Urinary bladder (tissue), 4 donors: ENCODE results near the gene INTS1. TPM values are rescaled to one million over a fixed set of nuclear protein-coding genes. Genes with fewer than 3 reads are reported as not detected.

Source experiments
- DNase-seq: peaks from one replicate; pipeline ENCODE4 v3.0.0-alpha.2; 2015; ENCODE audit errors: extremely low spot score
- H3K27ac ChIP-seq: one replicate; pipeline ENCODE4 v1.5.1; 2013; ENCODE audit warnings: low read depth, mild to moderate bottlenecking, moderate library complexity
- H3K36me3 ChIP-seq: one replicate; pipeline ENCODE4 v1.6.1; 2013; ENCODE audit warnings: mild to moderate bottlenecking, moderate library complexity; ENCODE audit not compliant: insufficient read depth
- H3K4me1 ChIP-seq: one replicate; pipeline ENCODE4 v1.6.1; 2013; ENCODE audit warnings: mild to moderate bottlenecking, moderate library complexity; ENCODE audit not compliant: insufficient read depth
- H3K4me3 ChIP-seq: one replicate; pipeline ENCODE4 v1.5.1; 2013; ENCODE audit warnings: low read depth, low read length
- WGBS: extraction: QIAGEN DNeasy Blood & Tissue Kit; methylation state at CpG from one replicate; pipeline ENCODE4 v1.1.7; 2013; 5-methylcytosine and 5-hydroxymethylcytosine counted together
- polyA plus RNA-seq: library from polyadenylated mRNA; stranded (reverse); fragments of 200-250 nt; gene quantifications from one replicate; pipeline ENCODE4 v1.2.3, GENCODE V29; 2013
- total RNA-seq: library from RNA; depleted of rRNA; stranded (reverse); fragments of >200 nt; gene quantifications from one replicate; pipeline ENCODE4 v1.2.3, GENCODE V29; 2014
- donor health status: healthy with polysubstance abuse.
- donor health status: healthy.

Gene INTS1
- total and polyA plus RNA-seq, 2 donors: 13.7 to 55.6 TPM

DNA sequence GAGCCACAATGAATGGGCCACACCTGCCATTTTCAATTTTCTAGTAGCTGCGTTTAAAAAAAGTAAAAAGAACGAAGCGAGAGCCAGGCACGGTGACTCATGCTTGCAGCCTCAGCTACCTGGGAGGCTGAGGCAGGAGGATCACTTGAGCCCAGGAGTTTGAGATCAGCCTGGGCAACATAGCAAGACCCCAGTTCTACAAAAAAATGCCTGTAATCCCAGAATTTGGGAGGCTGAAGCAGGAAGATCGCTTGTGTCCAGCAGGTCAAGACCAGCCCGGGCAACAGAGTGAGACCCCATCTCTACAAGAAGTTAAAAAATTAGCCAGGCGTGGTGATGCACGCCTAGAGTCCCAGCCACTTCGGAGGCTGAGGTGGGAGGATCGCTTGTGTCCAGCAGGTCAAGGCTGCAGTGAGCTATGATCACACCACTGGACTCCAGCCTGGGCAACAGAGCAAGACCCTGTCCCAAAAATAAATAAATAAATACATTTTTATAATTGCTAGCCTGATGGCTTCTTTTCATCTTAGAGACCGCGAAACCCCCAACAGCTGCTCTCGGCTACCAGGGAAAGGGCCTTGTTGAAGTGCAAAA, 77.0 kb downstream of the INTS1 start:
- WGBS: 89% methylated on average over 13 of the region's 13 CpGs

DNA sequence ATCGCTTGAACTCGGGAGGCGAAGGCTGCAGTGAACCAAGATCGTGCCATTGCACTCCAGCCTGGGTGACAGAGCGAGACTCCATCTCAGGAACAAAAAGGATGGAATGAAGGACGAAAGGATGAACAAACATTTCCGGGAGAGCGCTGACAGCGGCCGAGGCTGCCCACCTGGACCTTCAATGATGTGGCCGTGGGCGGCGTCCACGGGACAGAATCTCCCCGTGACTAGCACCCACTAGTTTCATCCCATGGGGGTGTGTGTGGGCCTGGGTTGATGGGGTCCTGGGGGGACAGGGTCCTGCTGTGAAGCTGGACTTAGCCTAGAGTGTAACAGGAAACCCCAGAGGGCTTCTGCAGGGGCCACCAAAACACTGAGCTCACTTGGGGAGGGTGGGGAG, 77.7 kb downstream of the INTS1 start:
- DNase-seq: no peak
- Histone ChIP-seq H3K27ac (no peak overlapping the region), H3K36me3 (no peaks in the 10 kb centered on the region), H3K4me1 (no peaks in the 10 kb centered on the region), H3K4me3 (no peak overlapping the region)
- WGBS: 88% methylated on average over 15 of the region's 15 CpGs

More for the DNA sequence above, 77.0 kb downstream of the INTS1 start:
- DNase-seq: no peak
- no peaks in the 10 kb centered on the region for H3K36me3 ChIP-seq
- H3K4me1 ChIP-seq: no peaks in the 10 kb centered on the region
- no peak overlapping the region for H3K4me3 ChIP-seq
- H3K27ac ChIP-seq: no peak overlapping the region

DNA sequence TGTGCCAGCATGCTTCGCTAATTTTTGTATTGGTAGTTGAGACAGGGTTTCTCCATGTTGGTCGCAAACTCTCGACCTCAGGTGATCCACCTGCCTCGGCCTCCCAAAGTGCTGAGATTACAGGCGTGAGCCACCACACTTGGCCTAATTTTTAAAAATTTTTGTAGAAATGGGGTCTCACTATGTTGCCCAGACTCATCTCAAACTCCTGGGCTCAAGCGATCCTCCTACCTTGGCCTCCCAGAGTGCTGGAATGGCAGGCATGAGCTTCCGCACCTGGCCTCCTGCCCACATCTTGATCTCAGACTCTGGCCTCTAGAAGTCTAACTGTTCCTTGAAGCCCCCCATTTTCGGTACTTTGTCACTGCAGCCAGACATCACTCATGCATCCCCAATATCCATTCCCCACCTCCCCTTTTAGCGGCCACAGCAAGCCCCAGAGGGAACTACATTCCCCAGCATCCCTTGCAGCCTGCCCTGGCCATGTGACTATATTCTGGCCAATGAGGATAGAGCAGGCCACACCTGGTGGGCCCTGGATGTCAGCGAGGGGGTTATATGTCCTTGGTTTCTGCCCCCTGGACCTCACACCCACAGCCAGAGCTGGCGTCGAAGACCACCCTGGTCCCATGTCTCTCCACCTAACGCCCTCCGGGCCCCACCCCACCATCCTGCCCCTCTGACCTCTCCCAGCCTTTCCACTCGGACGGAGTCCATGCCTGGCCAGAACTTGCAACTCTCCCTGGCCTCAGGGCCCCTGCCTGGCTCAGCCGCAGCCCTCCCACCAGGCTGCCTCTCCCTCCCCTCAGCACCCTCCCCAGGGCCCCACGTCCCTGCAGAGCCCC, 78.7 kb downstream of the INTS1 start:
- H3K36me3 ChIP-seq: no peaks in the 10 kb centered on the region
- no peak for DNase-seq
- H3K4me1 ChIP-seq: no peaks in the 10 kb centered on the region
- no peak overlapping the region for H3K4me3 ChIP-seq
- WGBS: 71% methylated on average over 18 of the region's 18 CpGs
- H3K27ac ChIP-seq: no peak overlapping the region

DNA sequence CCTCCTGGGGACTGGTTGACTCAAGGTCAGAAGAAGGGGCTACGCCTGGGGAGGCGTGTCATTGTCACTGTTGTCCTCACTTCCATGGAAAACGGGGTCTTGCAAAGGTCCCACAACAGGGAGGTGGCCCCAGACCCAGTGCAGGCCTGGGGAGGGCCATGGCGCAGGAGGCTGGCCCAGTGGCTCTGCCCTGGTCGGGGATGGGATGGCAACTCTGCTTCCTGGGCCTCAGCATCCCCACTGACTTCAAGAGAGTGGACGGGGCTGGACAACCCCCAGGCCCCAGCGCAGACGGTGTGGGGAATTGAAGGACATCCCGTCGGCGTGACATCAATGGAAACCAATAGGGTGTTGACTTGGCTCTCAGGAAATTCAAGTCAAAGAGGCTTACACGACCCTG, 80.1 kb downstream of the INTS1 start:
- no peak overlapping the region for H3K4me3 ChIP-seq
- DNase-seq: no peak
- H3K27ac ChIP-seq: no peak overlapping the region
- H3K36me3 ChIP-seq: no peaks in the 10 kb centered on the region
- 75% methylated on average over 12 of the region's 12 CpGs for WGBS
- H3K4me1 ChIP-seq: no peaks in the 10 kb centered on the region

DNA sequence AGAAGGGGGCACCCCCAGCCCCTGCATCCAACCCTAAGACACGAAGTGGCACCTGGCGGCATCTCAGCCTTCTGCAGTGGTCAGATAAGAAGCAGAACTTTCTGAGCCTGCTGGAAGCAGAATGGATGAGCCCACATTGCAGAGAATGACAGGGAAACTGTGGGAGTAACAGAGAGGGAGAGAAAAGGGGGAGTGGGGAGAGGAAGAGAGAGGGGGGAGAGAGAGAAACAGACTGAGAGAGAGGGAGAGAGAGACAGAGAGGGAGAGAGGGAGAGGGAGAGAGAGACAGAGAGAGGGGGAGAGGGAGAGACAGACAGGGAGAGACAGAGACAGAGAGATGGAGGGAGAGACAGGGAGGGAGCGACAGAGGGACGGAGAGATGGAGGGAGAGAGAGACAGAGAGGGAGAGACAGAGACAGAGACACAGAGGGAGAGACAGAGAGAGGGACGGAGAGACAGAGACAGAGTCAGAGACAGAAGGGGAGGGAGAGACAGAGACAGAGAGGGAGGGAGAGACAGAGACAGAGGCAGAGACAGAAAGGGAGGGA, 80.9 kb downstream of the INTS1 start:
- Histone ChIP-seq H3K4me3 (no peak overlapping the region), H3K36me3 (no peaks in the 10 kb centered on the region), H3K27ac (no peak overlapping the region), H3K4me1 (no peaks in the 10 kb centered on the region)
- DNase-seq: no peak
- 64% methylated on average over 5 of the region's 5 CpGs for WGBS

DNA sequence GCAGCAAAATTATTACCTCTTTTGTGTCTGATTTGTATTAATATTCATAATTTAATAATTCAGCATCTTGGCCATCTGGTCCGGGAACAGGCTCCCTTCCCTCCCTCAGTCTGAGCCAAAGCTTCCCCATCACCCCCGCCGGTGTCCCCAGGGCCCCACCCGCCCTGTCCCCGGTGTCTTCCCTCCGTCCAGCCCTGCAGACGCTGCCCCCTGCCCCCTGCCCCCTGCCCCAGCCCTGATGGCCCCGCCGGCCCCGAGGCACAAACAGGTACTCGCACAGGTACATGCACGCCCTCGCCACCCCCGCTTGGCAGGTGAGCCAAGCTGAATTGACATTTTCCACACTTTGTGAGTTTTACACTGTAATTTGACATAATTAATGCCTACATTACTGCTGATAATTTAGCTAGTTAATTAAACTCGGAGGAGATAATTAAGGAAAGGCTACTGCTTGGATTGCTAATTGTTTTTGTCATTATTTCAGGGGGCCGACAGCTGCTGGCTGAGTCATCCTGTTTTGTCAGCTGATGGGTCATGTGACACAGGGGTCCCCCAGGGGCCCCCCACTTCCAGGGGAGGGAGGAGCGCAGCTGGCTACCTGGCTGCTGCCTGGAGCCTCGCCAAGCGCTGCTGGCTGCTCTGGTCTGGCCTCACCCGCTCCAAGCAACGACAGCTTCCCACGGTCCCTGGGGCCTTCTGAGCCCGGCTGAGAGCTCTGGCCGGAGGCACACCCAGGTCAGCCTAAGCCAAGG, 81.5 kb downstream of the INTS1 start:
- H3K4me1 ChIP-seq: no peaks in the 10 kb centered on the region
- H3K27ac ChIP-seq: no peak overlapping the region
- DNase-seq: no peak
- WGBS: 20% methylated on average over 24 of the region's 24 CpGs
- no peaks in the 10 kb centered on the region for H3K36me3 ChIP-seq
- H3K4me3 ChIP-seq: no peak overlapping the region

DNA sequence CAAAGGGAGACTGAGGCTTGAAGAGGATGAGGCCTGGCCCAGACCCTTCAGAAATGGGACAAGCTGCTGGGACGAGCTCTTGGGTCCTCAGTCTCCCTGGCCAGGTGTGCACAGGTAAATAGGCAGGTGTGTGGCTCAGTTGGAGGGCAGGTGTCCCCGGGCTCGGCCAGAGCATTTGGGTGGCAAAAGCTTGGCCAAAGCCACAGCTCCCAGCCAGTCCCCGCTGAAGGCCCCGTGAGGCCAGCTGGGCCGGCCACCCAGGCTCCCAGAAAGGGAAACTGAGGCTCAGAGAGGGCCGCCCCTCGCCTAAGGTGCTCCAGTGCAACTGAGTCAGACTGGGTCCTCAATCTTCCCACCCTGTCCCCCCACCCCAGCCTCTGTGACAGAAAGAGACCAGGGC, 82.2 kb downstream of the INTS1 start:
- WGBS: 87% methylated on average over 8 of the region's 8 CpGs
- no peaks in the 10 kb centered on the region for H3K36me3 ChIP-seq
- H3K4me1 ChIP-seq: no peaks in the 10 kb centered on the region
- no peak overlapping the region for H3K27ac ChIP-seq
- H3K4me3 ChIP-seq: no peak overlapping the region
- DNase-seq: no peak

DNA sequence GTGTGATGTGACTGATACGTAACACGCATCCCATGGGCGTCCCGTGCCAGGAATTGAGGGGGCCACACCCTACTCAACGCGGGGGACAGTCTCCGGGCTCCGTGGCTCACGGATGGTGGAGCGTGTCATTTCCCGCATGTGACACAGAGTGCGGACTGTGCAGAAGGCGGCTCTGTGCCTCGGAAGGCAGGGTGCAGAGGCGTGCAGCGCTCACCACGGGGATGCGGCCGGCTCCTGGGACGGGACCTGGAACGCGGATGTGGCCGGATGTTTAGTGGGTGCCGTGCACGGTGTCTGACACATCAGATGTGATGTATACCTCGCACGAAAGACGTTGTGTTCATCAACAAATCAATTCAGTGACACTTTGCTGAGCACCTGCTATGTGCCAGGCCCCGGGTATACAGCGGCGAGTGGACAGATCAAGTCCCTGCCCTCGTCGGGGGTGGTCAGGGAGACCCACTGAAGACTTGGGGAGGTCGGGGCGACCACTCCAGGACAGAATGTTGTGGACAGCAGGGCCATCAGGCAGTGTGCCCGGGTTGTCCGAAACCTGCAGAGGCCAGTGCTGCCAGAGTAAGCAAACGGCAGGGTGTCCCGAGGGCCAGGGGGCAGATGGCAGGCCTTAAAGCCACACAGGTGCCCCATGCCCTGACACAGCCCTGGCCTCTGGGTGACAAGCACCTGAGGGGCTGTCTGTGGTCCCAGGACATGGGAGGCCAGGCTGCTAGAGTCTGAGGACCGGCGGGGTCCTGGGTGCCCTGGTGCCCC, 83.0 kb downstream of the INTS1 start:
- Histone ChIP-seq H3K4me1 (no peaks in the 10 kb centered on the region), H3K27ac (no peak overlapping the region), H3K36me3 (no peaks in the 10 kb centered on the region), H3K4me3 (no peak overlapping the region)
- WGBS: 85% methylated on average over 41 of the region's 41 CpGs
- DNase-seq: no peak

Other genes starting within 250 kb of the INTS1 start
- gene MICALL2, start 44.9 kb downstream of the INTS1 start, total RNA-seq: 8.4 TPM
- gene MICALL2, start 44.9 kb downstream of the INTS1 start, polyA plus RNA-seq: 40.0 TPM
- 15.1 TPM for gene MAFK, start 26.3 kb upstream of the INTS1 start, total RNA-seq
- gene MAFK, start 26.3 kb upstream of the INTS1 start, polyA plus RNA-seq: 54.9 TPM
- gene TMEM184A, start 51.8 kb upstream of the INTS1 start, total RNA-seq: 9.7 TPM
- 6.7 TPM for gene TMEM184A, start 51.8 kb upstream of the INTS1 start, polyA plus RNA-seq
- 12.1 TPM for gene PSMG3, start 65.6 kb upstream of the INTS1 start, total RNA-seq
- 34.6 TPM for gene PSMG3, start 65.6 kb upstream of the INTS1 start, polyA plus RNA-seq
- gene ELFN1, start 165.9 kb upstream of the INTS1 start, total RNA-seq: 2.5 TPM
- gene ELFN1, start 165.9 kb upstream of the INTS1 start, polyA plus RNA-seq: 3.2 TPM